Measurements from ENCODE around the gene TPPP. TPM values are rescaled to one million over a fixed set of nuclear protein-coding genes. Genes with fewer than 3 reads are reported as not detected.

TPPP gene
- total and polyA plus RNA-seq, 2 of the 13 experiments (the other 11 are each of a cell fraction or from before 2014, with no cell fraction given) = 0.07 TPM; not detected in 1

DNA sequence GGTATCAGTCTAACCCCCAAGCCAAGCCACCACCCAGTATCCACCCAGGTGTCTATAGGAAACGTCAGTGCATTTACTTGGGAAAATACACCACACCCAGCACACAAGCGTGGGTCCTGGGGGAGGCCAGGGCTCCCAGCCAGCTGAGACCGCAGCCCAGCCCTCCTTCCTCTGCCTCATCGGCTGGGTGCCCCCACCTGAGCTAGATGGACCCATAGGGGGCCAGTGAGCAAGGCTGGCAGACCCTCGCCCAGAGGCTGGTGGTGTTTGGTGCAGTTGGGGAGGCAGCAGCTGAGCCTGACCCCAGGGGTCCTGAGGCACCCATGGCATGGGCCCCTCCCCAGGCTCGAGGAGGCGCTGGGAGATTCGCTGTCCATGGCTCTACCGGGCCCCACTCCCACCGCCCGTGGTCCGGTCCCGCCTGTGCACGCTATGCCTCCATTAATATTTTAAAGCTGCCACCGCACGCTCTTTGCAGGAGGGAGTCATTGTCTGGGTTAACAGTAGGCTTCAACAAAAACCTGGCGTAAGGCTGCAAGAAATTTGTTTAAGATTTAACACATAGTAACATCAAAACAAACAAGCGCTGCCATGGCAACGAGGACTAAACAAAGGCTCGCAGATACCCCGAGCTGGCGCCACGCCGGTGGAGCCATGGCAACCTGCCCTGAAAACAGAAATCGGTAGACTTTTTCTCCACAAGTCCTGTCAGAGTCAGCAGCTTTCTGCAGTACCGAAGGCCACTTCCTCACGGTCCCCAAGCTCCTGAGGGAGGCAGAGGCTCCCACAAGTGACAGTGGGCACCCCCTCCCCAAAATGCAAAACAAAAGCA, 20.6 kb downstream of the TPPP start (continued):
- TF ChIP-seq CEBPZ (IDR thresholded peaks at IDR 0.05; ENCODE audit: low read length) (no peak), EP300 (IDR thresholded peaks at IDR 0.05; ENCODE audit: low read depth in 2 of 2, low read length in 2 of 2) (peak; percentile 34 to 97; a peak in 2 of 4 replicates), EP300 (CRISPR knock-in tag; IDR thresholded peaks at IDR 0.05; ENCODE audit: borderline replicate concordance) (no peak), TEAD3 (CRISPR knock-in tag; optimal IDR thresholded peaks at IDR 0.05; ENCODE audit: borderline replicate concordance) (no peak), HNRNPK (IDR thresholded peaks at IDR 0.05; ENCODE audit: low read depth, low read length, poor library complexity, severe bottlenecking) (no peak), HMGA1 (CRISPR knock-in tag; conservative IDR thresholded peaks at IDR 0.05) (no peak), PRDM15 (CRISPR knock-in tag; IDR thresholded peaks at IDR 0.05) (0 out of 2 replicates have a peak, but pooled peaks have one; percentile 38), POLR2A (IDR thresholded peaks at IDR 0.05; ENCODE audit: insufficient read depth in 1 of 2, low read depth in 2 of 2, low read length in 2 of 2) (peak in 1 of 2 experiments; percentile 11; a peak in 1 of 4 replicates), ZNF383 (CRISPR knock-in tag; IDR thresholded peaks at IDR 0.05; ENCODE audit: borderline replicate concordance) (no peak), HOXA7 (CRISPR knock-in tag; IDR thresholded peaks at IDR 0.05) (no peak), ZNF564 (CRISPR knock-in tag; IDR thresholded peaks at IDR 0.05) (no peak), RFX3 (CRISPR knock-in tag; IDR thresholded peaks at IDR 0.05) (peak; percentile 85), POLR2G (IDR thresholded peaks at IDR 0.05; ENCODE audit: low read depth, low read length) (peak; percentile 42; the same call in 1 of the 2 replicates), ZUFSP (CRISPR knock-in tag; IDR thresholded peaks at IDR 0.05; ENCODE audit: borderline replicate concordance) (no peak)

Measured in HepG2 (cell line).